A549 (cell line): ENCODE results near the gene NTF3. TPM values are rescaled to one million over a fixed set of nuclear protein-coding genes. Genes with fewer than 3 reads are reported as not detected.

Experiments used
- ATAC-seq, 2 experiments: fragments of 200-7000 bp in 1 of 2; fragments of >200 bp in 1 of 2; cut with Nextera tagmentation in 1 of 2; cut with Tn5 transposase in 1 of 2; 3 replicates each; pipeline versions ENCODE4 v1.8.0 to v1.9.1; 2018 to 2020; ENCODE audit warnings: mild to moderate bottlenecking in 1 of 2, moderate library complexity in 1 of 2
- CTCF ChIA-PET: fragments of 300-600 bp; sonication (Branson Sonifier 250); formaldehyde crosslinking; extraction: SDS; loops from one replicate; lab custom pipeline; 2021; ENCODE audit warnings: antibody characterized with exemption, inconsistent platforms; lab: Yijun Ruan, JAX
- POLR2A ChIA-PET: fragments of 350-600 bp; formaldehyde crosslinking; extraction: SDS; loops from one replicate; lab custom pipeline; 2021; ENCODE audit warnings: antibody characterized with exemption, inconsistent platforms; lab: Yijun Ruan, JAX
- DNase-seq, 2 experiments: peaks; one replicate each; pipeline versions ENCODE4 v3.0.0 to v3.0.0-alpha.2; 2011 to 2016; ENCODE audit warnings: low read depth in 1 of 2, low spot score in 1 of 2
- FAIRE-seq: peaks from 2 replicates; lab custom pipeline; 2011; peaks lifted over from hg19 to GRCh38; lab: Jason Lieb, UNC
- H3K27ac ChIP-seq, 2 experiments: fragments of >200 bp; sonication (Bioruptor Twin); formaldehyde crosslinking; 3 replicates each; pipeline ENCODE4 v1.5.1; 2016 to 2017
- H3K4me1 ChIP-seq: fragments of >200 bp; sonication (Bioruptor Twin); formaldehyde crosslinking; 3 replicates; pipeline ENCODE4 v1.6.1; 2016
- H3K4me2 ChIP-seq: fragments of >200 bp; sonication (Bioruptor Twin); formaldehyde crosslinking; 3 replicates; pipeline ENCODE4 v1.6.1; 2016
- H3K4me3 ChIP-seq: fragments of >200 bp; sonication (Bioruptor Twin); formaldehyde crosslinking; 3 replicates; pipeline ENCODE4 v1.5.1; 2016
- H3K9me3 ChIP-seq: fragments of >200 bp; sonication (Bioruptor Twin); formaldehyde crosslinking; 3 replicates; pipeline ENCODE4 v1.6.1; 2016
- CHD4 ChIP-seq: fragments of 200-600 bp; sonication (generic); IDR thresholded peaks from 2 replicates; pipeline ENCODE4 v1.6.1; 2016; ENCODE audit warnings: antibody characterized with exemption, mild to moderate bottlenecking, borderline replicate concordance
- EHF ChIP-seq: fragments of 250-450 bp; sonication (Bioruptor Pico); IDR thresholded peaks from 2 replicates; pipeline ENCODE4 v1.5.0; 2020; ENCODE audit warnings: mild to moderate bottlenecking
- GATA3 ChIP-seq: IDR thresholded peaks from 2 replicates; pipeline ENCODE4 v1.6.1; 2012; ENCODE audit warnings: borderline replicate concordance
- HDAC2 ChIP-seq: fragments of 200-600 bp; sonication (generic); IDR thresholded peaks from 2 replicates; pipeline ENCODE4 v1.6.1; 2016
- HES2 ChIP-seq: fragments of >200 bp; sonication (Bioruptor Twin); formaldehyde crosslinking; IDR thresholded peaks from 2 replicates; pipeline ENCODE4 v1.6.1; 2016
- HEYL ChIP-seq: fragments of 250-450 bp; sonication (Bioruptor Pico); IDR thresholded peaks from 2 replicates; pipeline ENCODE4 v1.8.0; 2021; ENCODE audit warnings: mild to moderate bottlenecking, moderate library complexity
- HOXA7 ChIP-seq: fragments of 250-450 bp; sonication (Bioruptor Pico); IDR thresholded peaks from 2 replicates; pipeline ENCODE4 v1.5.0; 2020; ENCODE audit warnings: mild to moderate bottlenecking, moderate library complexity
- JUN ChIP-seq, 2 experiments: fragments of >200 bp; sonication (Bioruptor Twin); formaldehyde crosslinking; IDR thresholded peaks; 2 replicates in 1 of 2; 3 replicates in 1 of 2; pipeline ENCODE4 v1.6.1; 2016 to 2017
- KDM1A ChIP-seq: fragments of 200-600 bp; sonication (generic); IDR thresholded peaks from 2 replicates; pipeline ENCODE4 v1.6.1; 2016; ENCODE audit warnings: low read depth, mild to moderate bottlenecking
- MAZ ChIP-seq: fragments of 150-350 bp; IDR thresholded peaks from 2 replicates; pipeline ENCODE4 v1.6.1; 2014; ENCODE audit warnings: antibody characterized with exemption, low read depth, low read length, borderline replicate concordance
- NFE2L2 ChIP-seq: fragments of 150-350 bp; conservative IDR thresholded peaks from 2 replicates; pipeline ENCODE4 v1.6.1; 2014; ENCODE audit warnings: low read length
- NPAS2 ChIP-seq: fragments of 250-450 bp; sonication (Bioruptor Pico); IDR thresholded peaks from 2 replicates; pipeline ENCODE4 v1.8.0; 2022; ENCODE audit warnings: mild to moderate bottlenecking, moderate library complexity, borderline replicate concordance
- NR3C1 ChIP-seq: fragments of >200 bp; sonication (Bioruptor Twin); formaldehyde crosslinking; IDR thresholded peaks from 3 replicates; pipeline ENCODE4 v1.6.1; 2017
- POLR2AphosphoS2 ChIP-seq: conservative IDR thresholded peaks from 2 replicates; pipeline ENCODE4 v1.6.1; 2012; ENCODE audit warnings: low read length, improper control_type of control experiment, inconsistent platforms
- RAD21 ChIP-seq, 2 experiments: fragments of >200 bp in 1 of 2; sonication (Bioruptor Twin) in 1 of 2; formaldehyde crosslinking in 1 of 2; IDR thresholded peaks in 1 of 2; conservative IDR thresholded peaks in 1 of 2; 2 replicates in 1 of 2; 3 replicates in 1 of 2; pipeline ENCODE4 v1.6.1; 2012 to 2018; ENCODE audit warnings: inconsistent platforms in 1 of 2
- RNF2 ChIP-seq: fragments of 200-600 bp; sonication (generic); IDR thresholded peaks from 2 replicates; pipeline ENCODE4 v1.6.1; 2016; ENCODE audit warnings: low read depth, mild to moderate bottlenecking, antibody characterized with exemption, moderate library complexity, borderline replicate concordance
- SMC3 ChIP-seq: fragments of >200 bp; sonication (Bioruptor Twin); formaldehyde crosslinking; IDR thresholded peaks from 3 replicates; pipeline ENCODE4 v1.6.1; 2018; ENCODE audit warnings: inconsistent platforms
- SREBF2 ChIP-seq: fragments of 450-650 bp; IDR thresholded peaks from 2 replicates; pipeline ENCODE4 v1.6.1; 2014; ENCODE audit warnings: mild to moderate bottlenecking, moderate library complexity
- WGBS: methylation state at CpG from one replicate; pipeline ENCODE4 v1.1.6; 2017; ENCODE audit errors: missing lambda C conversion rate; 5-methylcytosine and 5-hydroxymethylcytosine counted together
- polyA plus RNA-seq, 4 experiments: library from polyadenylated mRNA; depleted of rRNA in 3 of 4; stranded (reverse); fragments of >200 nt; fragmentation: RNase III in 1 of 4; extraction: RNeasy Plus Mini Kit Qiagen cat#74134 plus additional on column Dnase treatment in 1 of 4; gene quantifications; 2 replicates in 3 of 4; 3 replicates in 1 of 4; pipeline ENCODE4 v1.2.3, GENCODE V29; 2011 to 2017
- TF ChIP-seq, protein P1 (sequence below): fragments of >200 bp; sonication (Bioruptor Twin); formaldehyde crosslinking; IDR thresholded peaks from 3 replicates; pipeline ENCODE4 v1.5.1; 2016
- TF ChIP-seq, protein P2 (sequence below): fragments of 450-650 bp; IDR thresholded peaks from 2 replicates; pipeline ENCODE4 v1.6.1; 2014; ENCODE audit warnings: antibody characterized with exemption

Gene NTF3
- polyA plus RNA-seq, 2 of the 4 experiments (the other 2 are of a cell fraction): not detected

- no peak for TF ChIP-seq SMC3
- TF ChIP-seq GATA3: no peak
Observed at GRCh38 chr12:5518584-5519365, 86.9 kb downstream of the NTF3 start (continued).

DNA sequence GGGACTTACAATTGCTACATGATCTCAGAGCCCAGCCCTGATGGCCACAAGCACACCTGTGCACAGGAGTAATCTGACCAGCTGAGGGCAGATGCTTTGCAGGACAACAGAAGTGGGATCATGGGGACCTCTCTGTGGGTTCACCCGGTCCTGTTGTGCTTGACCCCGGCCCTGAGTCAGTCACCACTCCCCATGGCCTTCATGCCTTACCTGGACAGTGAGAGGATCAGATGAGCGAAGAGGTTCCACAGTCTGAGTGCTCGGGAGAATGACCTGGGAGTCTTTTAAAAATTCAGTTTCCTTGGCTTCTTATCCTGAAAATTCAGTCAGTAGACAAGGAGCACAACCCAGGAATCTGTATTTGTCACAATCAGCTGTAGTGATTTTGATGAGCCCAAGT lies 88.1 kb downstream of the NTF3 start:
- DNase-seq: no peak
- TF ChIP-seq NFE2L2 (no peak), MAZ (no peak), RAD21 (conservative IDR thresholded peaks at IDR 0.05 in 1 of 2, IDR thresholded peaks at IDR 0.05 in 1 of 2) (no peak)
- no peak for FAIRE-seq
- H3K27ac ChIP-seq: no peak overlapping the region
- H3K4me1 ChIP-seq: no peaks in the 10 kb centered on the region
- ATAC-seq: no peak
- ChIA-PET CTCF (no interaction called here), POLR2A (no interaction called here)
- no peak overlapping the region for H3K4me3 ChIP-seq
- no peak overlapping the region for H3K4me2 ChIP-seq
- H3K9me3 ChIP-seq: no peaks in the 10 kb centered on the region
- 0% methylated on average over 4 of the region's 4 CpGs for WGBS

- DNase-seq (no peak), FAIRE-seq (no peak), ATAC-seq (no peak)
- POLR2A ChIA-PET: no interaction called here
- Histone ChIP-seq H3K4me3 (no peak overlapping the region), H3K27ac (no peak overlapping the region), H3K9me3 (no peaks in the 10 kb centered on the region), H3K4me1 (no peaks in the 10 kb centered on the region), H3K4me2 (no peak overlapping the region)
- TF ChIP-seq HOXA7 (CRISPR knock-in tag) (no peak), HDAC2 (no peak)
- TF ChIP-seq, protein P1, sequence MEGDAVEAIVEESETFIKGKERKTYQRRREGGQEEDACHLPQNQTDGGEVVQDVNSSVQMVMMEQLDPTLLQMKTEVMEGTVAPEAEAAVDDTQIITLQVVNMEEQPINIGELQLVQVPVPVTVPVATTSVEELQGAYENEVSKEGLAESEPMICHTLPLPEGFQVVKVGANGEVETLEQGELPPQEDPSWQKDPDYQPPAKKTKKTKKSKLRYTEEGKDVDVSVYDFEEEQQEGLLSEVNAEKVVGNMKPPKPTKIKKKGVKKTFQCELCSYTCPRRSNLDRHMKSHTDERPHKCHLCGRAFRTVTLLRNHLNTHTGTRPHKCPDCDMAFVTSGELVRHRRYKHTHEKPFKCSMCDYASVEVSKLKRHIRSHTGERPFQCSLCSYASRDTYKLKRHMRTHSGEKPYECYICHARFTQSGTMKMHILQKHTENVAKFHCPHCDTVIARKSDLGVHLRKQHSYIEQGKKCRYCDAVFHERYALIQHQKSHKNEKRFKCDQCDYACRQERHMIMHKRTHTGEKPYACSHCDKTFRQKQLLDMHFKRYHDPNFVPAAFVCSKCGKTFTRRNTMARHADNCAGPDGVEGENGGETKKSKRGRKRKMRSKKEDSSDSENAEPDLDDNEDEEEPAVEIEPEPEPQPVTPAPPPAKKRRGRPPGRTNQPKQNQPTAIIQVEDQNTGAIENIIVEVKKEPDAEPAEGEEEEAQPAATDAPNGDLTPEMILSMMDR: no peak
- WGBS: 5% methylated on average over 5 of the region's 5 CpGs
- CTCF ChIA-PET: no interaction called here
Observed at GRCh38 chr12:5520831-5521230, 88.9 kb downstream of the NTF3 start.

DNA sequence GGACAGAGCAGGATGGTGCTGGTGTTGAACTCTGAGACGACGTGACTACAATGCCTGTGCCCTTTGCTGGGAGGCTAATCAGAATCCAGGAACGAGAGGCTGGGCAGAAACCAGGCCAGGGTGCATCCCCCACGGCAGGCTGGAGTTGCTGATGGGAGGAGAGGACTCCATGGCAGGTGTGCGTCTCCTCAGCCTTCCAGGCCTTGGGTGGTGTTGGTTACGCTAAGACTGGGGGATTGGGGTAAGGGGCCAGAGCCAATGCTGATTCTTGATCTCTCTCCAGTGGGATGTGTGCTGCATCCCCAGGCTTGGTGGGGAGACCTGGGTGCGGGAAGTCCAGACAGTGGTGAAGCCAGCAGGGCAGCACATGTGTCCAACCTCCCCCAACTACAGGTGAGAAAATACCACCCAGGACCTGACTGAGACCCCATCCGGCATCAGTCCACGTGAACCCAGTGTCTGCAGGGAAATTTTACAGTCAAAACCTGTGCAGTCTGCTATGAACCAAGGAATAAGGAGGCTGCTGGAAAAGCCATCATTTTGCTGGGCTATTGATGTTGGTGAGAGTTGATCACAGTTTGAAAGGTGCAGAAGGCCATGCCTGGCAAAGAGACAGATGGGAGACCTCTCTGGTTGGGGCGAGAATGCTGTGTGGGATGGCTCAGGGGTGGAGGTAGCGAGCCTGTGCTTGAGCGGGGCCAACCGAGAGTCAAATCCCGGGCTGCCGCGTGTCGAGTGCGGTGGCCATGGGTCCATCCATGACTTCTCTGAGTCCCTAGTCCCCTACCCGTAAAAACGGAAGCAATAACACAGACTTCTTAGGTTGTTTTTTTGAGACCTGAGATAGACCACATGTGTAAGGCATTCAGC lies 89.8 kb downstream of the NTF3 start:
- Histone ChIP-seq H3K9me3 (no peaks in the 10 kb centered on the region), H3K4me1 (no peaks in the 10 kb centered on the region), H3K4me3 (no peak overlapping the region), H3K27ac (no peak overlapping the region), H3K4me2 (no peak overlapping the region)
- TF ChIP-seq KDM1A (no peak), POLR2AphosphoS2 (no peak), EHF (CRISPR knock-in tag) (no peak), HEYL (CRISPR knock-in tag) (no peak), RAD21 (conservative IDR thresholded peaks at IDR 0.05 in 1 of 2, IDR thresholded peaks at IDR 0.05 in 1 of 2) (no peak), MAZ (no peak), JUN (IDR thresholded peaks at IDR 0.05) (no peak), NFE2L2 (no peak), NR3C1 (no peak), NPAS2 (CRISPR knock-in tag) (no peak), SMC3 (no peak), GATA3 (no peak), HOXA7 (CRISPR knock-in tag) (no peak), CHD4 (no peak), SREBF2 (no peak), HES2 (no peak), HDAC2 (no peak), RNF2 (no peak)
- TF ChIP-seq, protein P1: no peak
- TF ChIP-seq, protein P2, sequence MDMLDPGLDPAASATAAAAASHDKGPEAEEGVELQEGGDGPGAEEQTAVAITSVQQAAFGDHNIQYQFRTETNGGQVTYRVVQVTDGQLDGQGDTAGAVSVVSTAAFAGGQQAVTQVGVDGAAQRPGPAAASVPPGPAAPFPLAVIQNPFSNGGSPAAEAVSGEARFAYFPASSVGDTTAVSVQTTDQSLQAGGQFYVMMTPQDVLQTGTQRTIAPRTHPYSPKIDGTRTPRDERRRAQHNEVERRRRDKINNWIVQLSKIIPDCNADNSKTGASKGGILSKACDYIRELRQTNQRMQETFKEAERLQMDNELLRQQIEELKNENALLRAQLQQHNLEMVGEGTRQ: no peak
- 27% methylated on average over 19 of the region's 20 CpGs for WGBS
- DNase-seq (no peak), FAIRE-seq (no peak), ATAC-seq (no peak)
- ChIA-PET POLR2A (no interaction called here), CTCF (no interaction called here)
